Neural crest cell (in vitro differentiated cells): Measurements from ENCODE around the gene POFUT1. TPM values are rescaled to one million over a fixed set of nuclear protein-coding genes. Genes with fewer than 3 reads are reported as not detected.

Source experiments
- DNase-seq: peaks from one replicate; pipeline ENCODE4 v3.0.0; 2021; ENCODE audit warnings: low read depth, mixed read lengths, low spot score
- H3K27ac Mint-ChIP-seq: one replicate; pipeline ENCODE4 v1.8.0; 2021; ENCODE audit warnings: mild to moderate bottlenecking, mixed read lengths; ENCODE audit not compliant: unreplicated experiment
- H3K27me3 Mint-ChIP-seq: 2 replicates; pipeline ENCODE4 v1.8.0; 2021; ENCODE audit warnings: low read depth, mild to moderate bottlenecking, mixed read lengths
- H3K36me3 Mint-ChIP-seq: 2 replicates; pipeline ENCODE4 v1.8.0; 2021; ENCODE audit warnings: low read depth, mild to moderate bottlenecking, mixed read lengths
- H3K4me1 Mint-ChIP-seq: 2 replicates; pipeline ENCODE4 v1.8.0; 2021; ENCODE audit warnings: mixed read lengths
- H3K4me3 Mint-ChIP-seq: one replicate; pipeline ENCODE4 v1.8.0; 2021; ENCODE audit warnings: mild to moderate bottlenecking, mixed read lengths
- H3K9me3 Mint-ChIP-seq: 2 replicates; pipeline ENCODE4 v1.8.0; 2021; ENCODE audit warnings: mixed read lengths
- total RNA-seq: library from RNA; stranded (reverse); gene quantifications from 2 replicates; pipeline ENCODE4 v1.2.1, GENCODE V29; 2021
- TF ChIP-seq, protein P1 (sequence below): fragments of 200-600 bp; sonication (generic); conservative IDR thresholded peaks from 2 replicates; pipeline ENCODE4 v1.5.0; 2021; ENCODE audit warnings: antibody characterized with exemption, mild to moderate bottlenecking

POFUT1 gene
- total RNA-seq, 1 donor from 2014 or later, result 51.4 TPM

DNA sequence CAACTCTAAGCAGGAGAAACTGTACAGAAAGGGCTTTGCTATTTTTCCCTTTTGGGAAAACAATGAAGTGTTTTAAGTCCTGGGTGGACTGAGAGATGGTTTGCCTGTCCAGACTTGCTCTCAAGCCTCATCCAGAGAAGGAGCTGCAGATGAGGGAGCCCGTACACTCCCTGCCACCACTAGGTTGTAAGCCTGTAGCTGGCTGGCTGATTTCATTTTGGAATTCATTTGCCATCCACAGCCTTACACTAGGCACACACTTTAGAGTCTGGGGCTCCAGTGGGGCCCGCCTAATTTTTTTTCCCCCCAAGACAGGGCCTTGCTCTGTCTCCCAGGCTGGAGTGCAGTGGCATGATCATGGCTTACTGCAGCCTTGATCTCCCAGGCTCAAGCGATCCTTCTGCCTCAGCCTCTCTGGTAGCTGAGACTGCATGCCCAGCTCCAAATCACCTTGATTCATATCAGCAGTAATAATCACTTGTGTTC, 28.4 kb downstream of the POFUT1 start:
- Mint-ChIP-seq H3K4me1 (peaks cover 7% of the 10 kb centered on the region), H3K27ac (no peak overlapping the region), H3K4me3 (no peak overlapping the region), H3K9me3 (no peaks in the 10 kb centered on the region), H3K27me3 (no peaks in the 10 kb centered on the region), H3K36me3 (peaks cover 22% of the 10 kb centered on the region)
- TF ChIP-seq, protein P1, sequence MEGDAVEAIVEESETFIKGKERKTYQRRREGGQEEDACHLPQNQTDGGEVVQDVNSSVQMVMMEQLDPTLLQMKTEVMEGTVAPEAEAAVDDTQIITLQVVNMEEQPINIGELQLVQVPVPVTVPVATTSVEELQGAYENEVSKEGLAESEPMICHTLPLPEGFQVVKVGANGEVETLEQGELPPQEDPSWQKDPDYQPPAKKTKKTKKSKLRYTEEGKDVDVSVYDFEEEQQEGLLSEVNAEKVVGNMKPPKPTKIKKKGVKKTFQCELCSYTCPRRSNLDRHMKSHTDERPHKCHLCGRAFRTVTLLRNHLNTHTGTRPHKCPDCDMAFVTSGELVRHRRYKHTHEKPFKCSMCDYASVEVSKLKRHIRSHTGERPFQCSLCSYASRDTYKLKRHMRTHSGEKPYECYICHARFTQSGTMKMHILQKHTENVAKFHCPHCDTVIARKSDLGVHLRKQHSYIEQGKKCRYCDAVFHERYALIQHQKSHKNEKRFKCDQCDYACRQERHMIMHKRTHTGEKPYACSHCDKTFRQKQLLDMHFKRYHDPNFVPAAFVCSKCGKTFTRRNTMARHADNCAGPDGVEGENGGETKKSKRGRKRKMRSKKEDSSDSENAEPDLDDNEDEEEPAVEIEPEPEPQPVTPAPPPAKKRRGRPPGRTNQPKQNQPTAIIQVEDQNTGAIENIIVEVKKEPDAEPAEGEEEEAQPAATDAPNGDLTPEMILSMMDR, result no peak
- no peak for DNase-seq

DNA sequence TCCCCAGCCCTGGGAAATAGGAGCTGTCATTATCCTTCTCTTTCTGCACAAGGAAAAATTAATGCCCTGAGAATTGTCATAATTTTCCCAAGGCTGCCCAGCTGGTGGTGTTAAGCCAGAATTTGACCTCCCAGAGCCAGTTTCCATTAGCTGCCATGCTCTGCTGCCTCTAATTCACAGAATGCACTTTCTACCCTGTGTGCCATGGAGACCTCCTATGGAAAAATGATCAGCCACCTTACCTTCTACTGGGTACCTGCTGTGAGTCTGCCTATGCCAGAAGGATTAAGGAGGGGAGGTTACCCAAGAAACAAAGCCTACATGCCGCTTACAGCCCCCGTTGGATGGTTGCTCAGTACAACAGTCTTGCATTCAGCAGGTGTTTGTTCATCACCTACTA, 29.1 kb downstream of the POFUT1 start:
- Mint-ChIP-seq H3K27ac (no peak overlapping the region), H3K9me3 (no peaks in the 10 kb centered on the region), H3K36me3 (peaks cover 14% of the 10 kb centered on the region), H3K27me3 (no peaks in the 10 kb centered on the region), H3K4me1 (peaks cover 7% of the 10 kb centered on the region), H3K4me3 (no peak overlapping the region)
- no peak for DNase-seq
- TF ChIP-seq, protein P1, result no peak

DNA sequence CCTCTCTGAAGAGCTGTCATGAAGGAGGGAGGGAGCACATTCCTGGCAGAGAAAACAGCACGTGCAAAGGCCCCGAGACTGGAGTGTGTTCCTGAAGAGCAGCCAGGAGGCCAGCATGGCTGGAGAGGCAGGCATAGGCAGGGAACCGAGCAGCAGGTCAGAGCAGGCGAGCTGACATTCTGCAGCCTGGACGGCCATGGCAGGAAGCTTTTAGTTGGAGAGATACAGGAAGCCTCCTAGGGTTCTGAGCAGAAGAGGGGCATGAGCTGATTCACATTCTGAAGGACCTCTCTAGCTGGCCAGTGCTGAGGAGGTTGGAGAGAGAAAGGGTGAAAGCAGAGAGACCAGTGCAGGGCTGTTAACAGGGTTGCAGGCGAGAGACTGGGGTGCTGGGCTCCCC, 29.7 kb downstream of the POFUT1 start:
- TF ChIP-seq, protein P1, result no peak
- peaks cover 14% of the 10 kb centered on the region for H3K36me3 Mint-ChIP-seq
- H3K27ac Mint-ChIP-seq, result no peak overlapping the region
- H3K4me1 Mint-ChIP-seq, result peaks cover 7% of the 10 kb centered on the region
- DNase-seq, result no peak
- no peaks in the 10 kb centered on the region for H3K27me3 Mint-ChIP-seq
- H3K4me3 Mint-ChIP-seq, result no peak overlapping the region
- no peaks in the 10 kb centered on the region for H3K9me3 Mint-ChIP-seq

DNA sequence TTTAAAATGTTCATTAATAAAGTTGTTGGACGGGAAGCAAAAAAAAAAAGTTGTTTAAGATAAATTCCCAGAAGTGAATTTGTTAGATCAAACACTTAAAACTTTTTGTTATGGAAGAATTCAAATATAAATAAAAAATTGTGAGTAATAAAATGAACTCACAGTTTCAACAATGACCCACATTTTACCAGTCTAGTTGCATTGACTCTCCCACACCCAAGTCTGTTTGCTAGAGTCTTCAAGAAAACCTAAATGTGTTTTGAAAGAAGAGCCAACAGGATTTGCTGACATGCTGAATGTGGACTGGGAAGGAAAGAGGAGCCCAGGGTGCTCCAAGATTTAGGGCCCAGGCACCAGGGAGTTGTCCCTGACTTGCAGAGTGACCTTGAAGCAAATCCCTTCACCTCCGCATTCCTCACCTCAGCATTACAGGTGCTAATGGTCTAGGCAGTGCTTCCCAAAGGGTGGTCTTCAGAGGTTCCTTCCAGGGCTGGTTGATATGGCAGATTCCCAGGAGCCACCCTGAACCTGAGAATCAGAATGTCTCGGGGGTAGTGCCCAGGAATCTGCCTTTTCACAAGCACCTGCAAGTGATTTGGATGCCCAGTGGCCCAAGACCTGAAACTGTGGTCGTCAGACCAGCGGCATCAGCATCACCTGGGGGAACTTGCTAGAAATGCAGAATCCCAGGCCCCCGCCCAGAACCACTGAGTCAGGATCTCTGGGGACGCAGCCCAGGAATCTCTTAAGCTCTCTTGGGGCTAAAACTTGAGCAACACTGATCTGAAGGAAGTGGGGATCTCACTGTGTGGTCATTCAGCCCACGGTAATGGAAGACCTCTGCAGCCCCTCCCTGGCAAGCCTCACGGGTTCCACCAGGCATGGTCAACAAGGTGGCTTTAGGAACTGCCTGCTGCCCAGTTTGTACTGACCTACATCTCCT, 31.1 kb downstream of the POFUT1 start:
- H3K27ac Mint-ChIP-seq, result no peak overlapping the region
- peaks cover 7% of the 10 kb centered on the region for H3K4me1 Mint-ChIP-seq
- TF ChIP-seq, protein P1, result no peak
- H3K4me3 Mint-ChIP-seq, result no peak overlapping the region
- DNase-seq, result no peak
- H3K36me3 Mint-ChIP-seq, result peaks cover 8% of the 10 kb centered on the region
- H3K27me3 Mint-ChIP-seq, result no peaks in the 10 kb centered on the region
- no peaks in the 10 kb centered on the region for H3K9me3 Mint-ChIP-seq

DNA sequence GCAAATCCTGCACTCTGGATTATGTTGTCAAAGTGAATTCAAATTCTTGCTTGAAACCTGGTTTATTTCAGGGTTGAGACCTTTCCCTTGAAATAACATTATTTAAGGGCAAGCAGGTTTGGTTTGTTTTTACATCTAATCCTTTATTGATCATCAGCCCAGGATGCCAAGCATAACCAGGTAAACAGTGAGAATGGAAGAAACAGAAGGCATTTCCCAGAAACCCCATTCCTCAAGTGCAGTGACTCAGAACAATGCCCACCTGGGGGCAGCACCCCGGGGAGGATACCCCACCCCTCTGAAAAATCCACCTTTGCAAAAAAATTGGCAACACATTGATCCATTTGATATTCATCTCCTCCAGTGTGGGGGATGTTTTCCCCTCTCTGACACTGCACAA, 32.5 kb downstream of the POFUT1 start:
- TF ChIP-seq, protein P1, result no peak
- no peaks in the 10 kb centered on the region for H3K9me3 Mint-ChIP-seq
- H3K36me3 Mint-ChIP-seq, result peaks cover 6% of the 10 kb centered on the region
- no peak overlapping the region for H3K27ac Mint-ChIP-seq
- no peak overlapping the region for H3K4me3 Mint-ChIP-seq
- DNase-seq, result no peak
- H3K27me3 Mint-ChIP-seq, result no peaks in the 10 kb centered on the region
- peaks cover 7% of the 10 kb centered on the region for H3K4me1 Mint-ChIP-seq
